GM23248 (cell line): ENCODE results near the gene NFIX. TPM values are rescaled to one million over a fixed set of nuclear protein-coding genes. Genes with fewer than 3 reads are reported as not detected.

Experiments
- DNase-seq: peaks from one replicate; pipeline ENCODE4 v3.0.0-alpha.2; 2015
- H2AFZ ChIP-seq: fragments of 200-600 bp; sonication (generic); 2 replicates; pipeline ENCODE4 v1.6.1; 2016; ENCODE audit warnings: antibody characterized with exemption
- H3F3A ChIP-seq: fragments of 200-600 bp; sonication (generic); 2 replicates; pipeline ENCODE4 v1.6.1; 2016; ENCODE audit warnings: mild to moderate bottlenecking, antibody characterized with exemption, mixed run types; ENCODE audit not compliant: insufficient read depth
- H3K27ac ChIP-seq: fragments of 200-600 bp; sonication (generic); 2 replicates; pipeline ENCODE4 v1.5.1; 2016; ENCODE audit warnings: mild to moderate bottlenecking
- H3K27me3 ChIP-seq: fragments of 200-600 bp; sonication (generic); replicated peaks from 2 replicates; pipeline ENCODE4 v1.6.1; 2016; ENCODE audit warnings: mild to moderate bottlenecking; ENCODE audit not compliant: insufficient read depth
- H3K36me3 ChIP-seq: fragments of 200-600 bp; sonication (generic); 2 replicates; pipeline ENCODE4 v1.6.1; 2016; ENCODE audit warnings: low read depth, mild to moderate bottlenecking
- H3K4me1 ChIP-seq: fragments of 200-600 bp; sonication (generic); 2 replicates; pipeline ENCODE4 v1.6.1; 2016; ENCODE audit warnings: mild to moderate bottlenecking; ENCODE audit not compliant: insufficient read depth
- H3K4me2 ChIP-seq: fragments of 200-600 bp; sonication (generic); one replicate; pipeline ENCODE4 v1.6.1; 2016; ENCODE audit warnings: mild to moderate bottlenecking; ENCODE audit not compliant: unreplicated experiment
- H3K4me3 ChIP-seq: fragments of 200-600 bp; sonication (generic); 2 replicates; pipeline ENCODE4 v1.5.1; 2016; ENCODE audit warnings: mild to moderate bottlenecking
- H3K79me2 ChIP-seq: fragments of 200-600 bp; sonication (generic); 2 replicates; pipeline ENCODE4 v1.6.1; 2016; ENCODE audit warnings: mild to moderate bottlenecking; ENCODE audit not compliant: insufficient read depth
- H3K9ac ChIP-seq: fragments of 200-600 bp; sonication (generic); 2 replicates; pipeline ENCODE4 v1.6.1; 2016; ENCODE audit warnings: mild to moderate bottlenecking
- H3K9me2 ChIP-seq: fragments of 200-600 bp; sonication (generic); 2 replicates; pipeline ENCODE4 v1.6.1; 2016; ENCODE audit warnings: mixed run types, mild to moderate bottlenecking, moderate library complexity; ENCODE audit not compliant: insufficient read depth
- H3K9me3 ChIP-seq: fragments of 200-600 bp; sonication (generic); one replicate; pipeline ENCODE4 v1.6.1; 2017; ENCODE audit warnings: low read depth
- H4K20me1 ChIP-seq: fragments of 200-600 bp; sonication (generic); 2 replicates; pipeline ENCODE4 v1.6.0; 2016; ENCODE audit not compliant: insufficient read depth
- EZH2 ChIP-seq: fragments of 200-600 bp; sonication (generic); IDR thresholded peaks from 2 replicates; pipeline ENCODE4 v1.6.1; 2018; ENCODE audit warnings: antibody characterized with exemption, mild to moderate bottlenecking; ENCODE audit not compliant: insufficient read depth, poor library complexity, severe bottlenecking
- EZH2phosphoT487 ChIP-seq: fragments of 200-600 bp; sonication (generic); IDR thresholded peaks from 2 replicates; pipeline ENCODE4 v1.6.1; 2018; ENCODE audit warnings: antibody characterized with exemption, moderate library complexity, mild to moderate bottlenecking, low read depth; ENCODE audit not compliant: insufficient read depth
- WGBS, 2 experiments: methylation state at CpG; one replicate each; pipeline ENCODE4 v1.1.6; 2015 to 2017; ENCODE audit warnings: low lambda C conversion rate in 2 of 2, low coverage in 1 of 2; ENCODE audit errors: missing lambda C conversion rate in 2 of 2; 5-methylcytosine and 5-hydroxymethylcytosine counted together
- in situ Hi-C: fragments of 300-500 bp; cut with MboI; formaldehyde crosslinking; loops from 2 replicates; pipeline ENCODE4 v1.15.0; 2020
- polyA plus RNA-seq: library from polyadenylated mRNA; unstranded; fragments of >200 nt; fragmentation: Nextera tagmentation; extraction: Ambion mirVana; gene quantifications from 2 replicates; pipeline ENCODE4 v1.2.1, GENCODE V29; 2016
- total RNA-seq: library from RNA; depleted of rRNA; stranded (reverse); fragments of >200 nt; shearing (Covaris generic); gene quantifications from 2 replicates; pipeline ENCODE4 v1.2.3, GENCODE V29; 2014

The NFIX gene
- total and polyA plus RNA-seq, 2 experiments from 2014 or later: 60.8 to 71.0 TPM

- H3K4me2 ChIP-seq: peak overlapping the region; percentile 80
- peak; percentile 92 for DNase-seq
- peak overlapping the region; percentile 94 for H3K27ac ChIP-seq
- in situ Hi-C loops: no loop called here
- H3K4me1 ChIP-seq: peaks cover 94% of the 10 kb centered on the region
- no peaks in the 10 kb centered on the region for H3K9me2 ChIP-seq
- H3F3A ChIP-seq: peaks cover 56% of the 10 kb centered on the region
- WGBS, 2 experiments: 13 to 16% methylated on average over 7 of the region's 7 CpGs
- no peaks in the 10 kb centered on the region for H3K36me3 ChIP-seq
- no peaks in the 10 kb centered on the region for H3K27me3 ChIP-seq
- H3K9ac ChIP-seq: peak overlapping the region; percentile 70
- TF ChIP-seq EZH2 (no peak), EZH2phosphoT487 (no peak)
- no peak overlapping the region for H2AFZ ChIP-seq
- H3K9me3 ChIP-seq: no peaks in the 10 kb centered on the region
- peaks cover 100% of the 10 kb centered on the region for H3K79me2 ChIP-seq
- no peaks in the 10 kb centered on the region for H4K20me1 ChIP-seq
- H3K4me3 ChIP-seq: peak overlapping the region; percentile 35
Measured at GRCh38 chr19:13037161-13037560, 41.9 kb downstream of the NFIX start.

DNA sequence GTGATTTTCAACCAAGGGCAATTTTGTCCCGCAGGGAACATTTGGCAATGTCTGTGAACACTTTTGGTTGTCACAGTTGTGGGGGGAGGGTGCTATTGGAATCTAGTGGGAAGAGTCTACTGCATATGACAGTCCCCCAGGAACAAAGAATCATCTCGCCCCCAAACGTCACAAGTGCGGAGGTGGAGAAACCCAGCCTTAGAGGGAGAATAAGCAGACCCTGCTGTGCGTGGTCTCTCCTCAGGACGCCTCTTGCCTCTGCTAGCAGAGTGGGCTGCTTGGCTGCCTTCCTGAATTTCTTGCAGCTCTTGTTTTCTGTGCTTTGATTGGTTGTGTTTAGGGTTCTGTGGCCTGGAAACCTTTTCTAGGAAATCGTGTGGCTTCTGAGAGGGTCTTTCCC lies 42.5 kb downstream of the NFIX start:
- Histone ChIP-seq H3K79me2 (peaks cover 100% of the 10 kb centered on the region), H2AFZ (no peak overlapping the region), H3K9me2 (no peaks in the 10 kb centered on the region), H3K36me3 (no peaks in the 10 kb centered on the region), H3K4me1 (peaks cover 94% of the 10 kb centered on the region), H3F3A (peaks cover 53% of the 10 kb centered on the region), H3K27me3 (no peaks in the 10 kb centered on the region), H3K9ac (peak overlapping the region; percentile 70; the same call in 1 of the 2 replicates), H4K20me1 (no peaks in the 10 kb centered on the region), H3K4me2 (peak overlapping the region; percentile 80), H3K4me3 (0 out of 2 replicates have a peak overlapping the region, but pooled peaks have one; percentile 35), H3K27ac (peak overlapping the region; percentile 94), H3K9me3 (no peaks in the 10 kb centered on the region)
- in situ Hi-C loops: no loop called here
- TF ChIP-seq EZH2 (no peak), EZH2phosphoT487 (no peak)
- DNase-seq: no peak
- 69 to 73% methylated on average over 7 of the region's 7 CpGs for WGBS, 2 experiments

DNA sequence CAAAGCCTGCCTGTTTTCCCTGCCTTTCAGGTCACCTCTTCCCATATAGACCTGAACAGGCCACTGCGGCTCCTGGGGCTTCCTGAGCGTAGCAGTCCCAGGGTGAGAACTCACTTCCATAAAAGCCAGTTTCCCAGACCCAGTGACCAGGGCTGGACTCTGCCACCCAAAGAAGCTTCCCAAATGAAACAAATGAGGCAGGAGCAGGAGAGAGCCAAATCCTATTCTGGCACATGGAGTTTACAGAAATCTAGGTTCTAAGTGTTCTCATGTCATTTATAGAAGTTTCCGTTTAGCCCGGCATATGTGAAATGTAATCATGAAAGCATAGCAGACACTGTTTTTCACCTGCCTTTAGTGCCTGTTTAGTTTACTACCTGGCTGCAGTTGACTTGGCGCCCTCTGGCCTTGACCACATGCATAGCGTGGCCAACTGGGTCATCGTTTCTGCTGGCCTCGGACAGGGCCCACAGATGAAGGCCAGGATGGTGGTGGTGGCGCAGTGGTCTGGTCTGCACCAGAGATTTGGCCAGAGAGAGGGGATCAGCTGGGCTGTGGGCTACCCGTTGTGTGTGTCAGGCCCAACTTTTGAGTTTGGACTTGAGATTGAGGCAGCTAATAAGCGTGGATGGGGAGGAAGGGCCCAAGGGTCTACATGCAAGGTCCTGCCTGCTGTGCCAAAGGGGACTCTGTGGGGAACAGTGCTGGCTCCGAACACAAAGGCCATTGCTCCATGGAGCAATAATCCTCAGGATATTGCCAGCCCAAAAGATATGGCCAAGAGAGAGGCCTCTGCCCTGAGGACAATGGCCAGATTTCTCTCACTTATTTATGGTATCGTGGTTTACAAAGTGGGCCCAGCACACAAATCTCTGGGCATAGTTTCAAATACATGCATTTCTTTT lies 43.3 kb downstream of the NFIX start:
- H3K27ac ChIP-seq: peak overlapping the region; percentile 94
- no peaks in the 10 kb centered on the region for H3K9me2 ChIP-seq
- no peaks in the 10 kb centered on the region for H3K9me3 ChIP-seq
- H3K36me3 ChIP-seq: no peaks in the 10 kb centered on the region
- in situ Hi-C loops: no loop called here
- H3K4me1 ChIP-seq: peaks cover 94% of the 10 kb centered on the region
- H3K9ac ChIP-seq: no peak overlapping the region; the same call in 1 of the 2 replicates
- no peak overlapping the region for H2AFZ ChIP-seq
- H3F3A ChIP-seq: peaks cover 53% of the 10 kb centered on the region
- H3K4me3 ChIP-seq: no peak overlapping the region
- peaks cover 100% of the 10 kb centered on the region for H3K79me2 ChIP-seq
- H3K4me2 ChIP-seq: no peak overlapping the region
- H3K27me3 ChIP-seq: no peaks in the 10 kb centered on the region
- no peak for TF ChIP-seq EZH2phosphoT487
- no peak for TF ChIP-seq EZH2
- peak; percentile 4 for DNase-seq
- H4K20me1 ChIP-seq: no peaks in the 10 kb centered on the region
- 67 to 68% methylated on average over 13 of the region's 13 CpGs for WGBS, 2 experiments

- Histone ChIP-seq H3K4me1 (peaks cover 94% of the 10 kb centered on the region), H3K27me3 (no peaks in the 10 kb centered on the region), H3K9me2 (no peaks in the 10 kb centered on the region), H3K4me3 (no peak overlapping the region), H4K20me1 (no peaks in the 10 kb centered on the region), H2AFZ (no peak overlapping the region), H3F3A (peaks cover 50% of the 10 kb centered on the region), H3K79me2 (peaks cover 100% of the 10 kb centered on the region), H3K9me3 (no peaks in the 10 kb centered on the region), H3K9ac (peak overlapping the region; percentile 52; the same call in 1 of the 2 replicates), H3K36me3 (no peaks in the 10 kb centered on the region), H3K27ac (peak overlapping the region; percentile 94; the same call in 1 of the 2 replicates), H3K4me2 (peak overlapping the region; percentile 21)
- 44 to 49% methylated on average over 8 of the region's 8 CpGs for WGBS, 2 experiments
- peak; percentile 36 for DNase-seq
- in situ Hi-C loops: no loop called here
- TF ChIP-seq EZH2phosphoT487 (no peak), EZH2 (no peak)
Measured at GRCh38 chr19:13039211-13039789, 44.0 kb downstream of the NFIX start.
